Measurements from ENCODE around the gene GABRP. TPM values are rescaled to one million over a fixed set of nuclear protein-coding genes. Genes with fewer than 3 reads are reported as not detected.
A peak's percentile ranks its signal among the peaks of the same experiment; 100 is the strongest.
"Not testable (repeated sequence)": the region's sequence is repeated elsewhere in the genome, so short reads cannot be mapped to it uniquely, and the experiment has no call there.

GABRP gene
- total and polyA plus RNA-seq, 2 donors from 2014 or later: 3.4 to 33.1 TPM

DNA sequence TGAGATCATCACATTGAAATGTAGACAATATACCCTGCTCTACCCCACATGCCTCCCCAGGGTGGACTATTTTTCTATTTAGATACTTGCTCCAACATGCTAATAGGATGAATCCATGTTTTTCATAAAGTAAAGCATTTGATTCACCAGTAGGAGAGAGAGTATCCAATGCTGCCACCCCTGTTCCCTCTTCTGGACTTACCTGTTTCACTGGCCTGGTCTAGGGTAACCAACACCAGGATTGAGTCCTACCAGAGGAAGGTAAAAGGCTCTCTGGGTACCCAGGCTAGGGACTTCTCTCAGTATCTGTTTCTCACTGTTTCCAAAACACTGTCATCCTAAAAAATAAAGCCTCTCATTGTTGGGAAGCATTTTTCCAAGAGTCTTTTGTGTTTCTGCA is 30.2 kb upstream of the GABRP start:
- no peak overlapping the region for H3K27ac ChIP-seq (ENCODE audit: low read depth in 2 of 2, low read length in 2 of 2)
- H3K36me3 ChIP-seq (ENCODE audit: control insufficient read depth in 2 of 3, insufficient read depth in 3 of 3, low read length in 3 of 3): no peaks in the 10 kb centered on the region
- no peak overlapping the region for H3K4me3 ChIP-seq (ENCODE audit: low read length in 3 of 3)
- H3K9ac ChIP-seq (ENCODE audit: low read length in 3 of 3): no peak overlapping the region
- FAIRE-seq (no peak), DNase-seq (no peak)
- no peaks in the 10 kb centered on the region for H3K27me3 ChIP-seq (ENCODE audit: control insufficient read depth, insufficient read depth, low read length)
- intact Hi-C loops (cut with DNase I): no loop called here
- no peaks in the 10 kb centered on the region for H3K9me3 ChIP-seq (ENCODE audit: control insufficient read depth in 2 of 3, insufficient read depth in 1 of 3, low read length in 3 of 3)
- TF ChIP-seq, protein P1, sequence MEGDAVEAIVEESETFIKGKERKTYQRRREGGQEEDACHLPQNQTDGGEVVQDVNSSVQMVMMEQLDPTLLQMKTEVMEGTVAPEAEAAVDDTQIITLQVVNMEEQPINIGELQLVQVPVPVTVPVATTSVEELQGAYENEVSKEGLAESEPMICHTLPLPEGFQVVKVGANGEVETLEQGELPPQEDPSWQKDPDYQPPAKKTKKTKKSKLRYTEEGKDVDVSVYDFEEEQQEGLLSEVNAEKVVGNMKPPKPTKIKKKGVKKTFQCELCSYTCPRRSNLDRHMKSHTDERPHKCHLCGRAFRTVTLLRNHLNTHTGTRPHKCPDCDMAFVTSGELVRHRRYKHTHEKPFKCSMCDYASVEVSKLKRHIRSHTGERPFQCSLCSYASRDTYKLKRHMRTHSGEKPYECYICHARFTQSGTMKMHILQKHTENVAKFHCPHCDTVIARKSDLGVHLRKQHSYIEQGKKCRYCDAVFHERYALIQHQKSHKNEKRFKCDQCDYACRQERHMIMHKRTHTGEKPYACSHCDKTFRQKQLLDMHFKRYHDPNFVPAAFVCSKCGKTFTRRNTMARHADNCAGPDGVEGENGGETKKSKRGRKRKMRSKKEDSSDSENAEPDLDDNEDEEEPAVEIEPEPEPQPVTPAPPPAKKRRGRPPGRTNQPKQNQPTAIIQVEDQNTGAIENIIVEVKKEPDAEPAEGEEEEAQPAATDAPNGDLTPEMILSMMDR (IDR thresholded peaks at IDR 0.05; ENCODE audit: borderline replicate concordance, extremely low read depth, insufficient read depth): no peak
- peaks cover 0 to 34% (median 28%) of the 10 kb centered on the region in 3 donors for H3K4me1 ChIP-seq (ENCODE audit: control insufficient read depth in 2 of 3, insufficient read depth in 2 of 3, low read depth in 1 of 3, low read length in 3 of 3)

DNA sequence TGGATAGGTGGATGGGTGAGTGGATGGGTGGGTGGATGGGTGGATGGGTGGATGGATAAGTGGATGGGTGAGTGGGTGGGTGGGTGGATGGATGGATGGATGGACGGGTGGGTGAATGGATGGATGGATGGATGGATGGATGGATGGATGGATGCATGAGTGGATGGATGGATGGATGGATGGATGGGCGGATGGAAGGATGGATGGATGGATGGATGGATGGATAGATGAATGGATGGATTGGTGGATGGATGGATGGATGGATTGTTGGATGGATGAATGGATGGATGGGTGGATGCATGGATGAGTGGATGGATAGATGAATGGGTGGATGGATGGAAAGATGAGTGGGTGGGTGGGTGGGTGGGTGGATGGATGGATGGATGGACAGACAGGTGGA is 29.0 kb upstream of the GABRP start:
- H3K27ac ChIP-seq (ENCODE audit: low read depth in 2 of 2, low read length in 2 of 2); H3K4me3 ChIP-seq (ENCODE audit: low read length in 3 of 3); H3K36me3 ChIP-seq (ENCODE audit: control insufficient read depth in 2 of 3, insufficient read depth in 3 of 3, low read length in 3 of 3); intact Hi-C loops (cut with DNase I); H3K27me3 ChIP-seq (ENCODE audit: control insufficient read depth, insufficient read depth, low read length); DNase-seq; H3K9ac ChIP-seq (ENCODE audit: low read length in 3 of 3); H3K9me3 ChIP-seq (ENCODE audit: control insufficient read depth in 2 of 3, insufficient read depth in 1 of 3, low read length in 3 of 3); FAIRE-seq: not testable (repeated sequence)
- peaks cover 0 to 35% (median 32%) of the 10 kb centered on the region in 3 donors for H3K4me1 ChIP-seq (ENCODE audit: control insufficient read depth in 2 of 3, insufficient read depth in 2 of 3, low read depth in 1 of 3, low read length in 3 of 3)

DNA sequence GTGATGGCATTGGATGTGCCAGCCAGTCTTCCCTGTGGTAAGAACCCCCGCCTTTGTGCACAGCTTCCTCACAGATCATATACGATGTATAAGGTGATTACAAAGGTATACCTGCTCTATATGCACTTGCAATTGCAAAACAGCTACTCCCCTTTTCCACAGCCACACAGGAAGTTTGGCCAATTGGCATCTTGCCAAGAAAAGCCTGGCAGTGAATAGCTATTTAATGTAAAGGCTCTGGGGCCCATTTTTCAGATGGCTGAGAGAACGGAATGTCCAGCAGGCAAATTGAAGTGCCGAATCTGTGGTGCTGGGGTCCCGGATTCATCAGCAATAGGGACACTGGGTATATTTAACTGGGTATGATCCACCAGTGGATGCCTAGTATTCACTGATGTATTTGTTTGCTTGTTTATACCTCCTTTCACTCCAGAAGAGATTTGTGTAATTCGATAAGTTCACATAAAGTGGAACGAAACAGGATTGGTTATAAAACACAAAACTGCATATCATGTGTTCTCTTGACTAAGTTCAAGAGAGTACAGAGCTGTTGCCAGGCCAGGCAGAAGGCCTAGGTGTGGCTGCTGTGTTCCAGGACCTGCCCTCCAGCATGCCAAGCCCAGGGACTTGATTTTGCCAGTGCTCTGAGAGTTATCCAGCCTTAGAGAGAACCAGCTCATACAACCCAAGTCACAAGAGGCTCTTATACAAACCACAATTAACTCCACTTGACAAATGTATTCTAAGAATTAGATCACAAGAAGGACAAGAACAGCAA is 27.7 kb upstream of the GABRP start:
- Histone ChIP-seq H3K4me3 (ENCODE audit: low read length in 3 of 3) (no peak overlapping the region), H3K4me1 (ENCODE audit: control insufficient read depth in 2 of 3, insufficient read depth in 2 of 3, low read depth in 1 of 3, low read length in 3 of 3) (peaks cover 0 to 30% (median 28%) of the 10 kb centered on the region in 3 donors), H3K27ac (ENCODE audit: low read depth in 2 of 2, low read length in 2 of 2) (peak overlapping the region; percentile 64 to 84), H3K9me3 (ENCODE audit: control insufficient read depth in 2 of 3, insufficient read depth in 1 of 3, low read length in 3 of 3) (no peaks in the 10 kb centered on the region), H3K9ac (ENCODE audit: low read length in 3 of 3) (no peak overlapping the region), H3K27me3 (ENCODE audit: control insufficient read depth, insufficient read depth, low read length) (no peaks in the 10 kb centered on the region), H3K36me3 (ENCODE audit: control insufficient read depth in 2 of 3, insufficient read depth in 3 of 3, low read length in 3 of 3) (no peaks in the 10 kb centered on the region)
- TF ChIP-seq, protein P1 (IDR thresholded peaks at IDR 0.05; ENCODE audit: borderline replicate concordance, extremely low read depth, insufficient read depth): no peak
- FAIRE-seq (no peak), DNase-seq (peak in 3 of 5 donors; percentile 44 to 83 (median 49))
- intact Hi-C loops (cut with DNase I): no loop called here

DNA sequence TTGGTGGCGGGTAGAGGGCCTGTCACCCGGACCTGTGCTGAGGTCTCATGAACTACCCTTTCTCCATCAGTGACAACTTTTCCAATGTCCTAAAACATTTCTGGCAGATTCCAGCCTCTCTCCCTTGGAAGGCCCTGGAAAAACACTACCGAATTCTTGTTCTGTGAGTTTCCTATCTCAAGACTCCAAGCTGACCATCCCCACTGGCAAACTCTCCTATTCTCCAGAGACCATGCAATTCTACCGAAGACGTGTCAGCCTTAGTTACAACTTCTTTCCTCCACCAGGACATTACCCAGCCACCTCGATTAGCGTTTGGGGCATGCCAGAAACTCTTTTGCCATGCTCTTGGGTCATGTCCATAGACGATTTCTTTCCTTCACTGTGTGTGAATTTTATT is 26.8 kb upstream of the GABRP start:
- Histone ChIP-seq H3K36me3 (ENCODE audit: control insufficient read depth in 2 of 3, insufficient read depth in 3 of 3, low read length in 3 of 3) (no peaks in the 10 kb centered on the region), H3K4me3 (ENCODE audit: low read length in 3 of 3) (no peak overlapping the region), H3K9me3 (ENCODE audit: control insufficient read depth in 2 of 3, insufficient read depth in 1 of 3, low read length in 3 of 3) (no peaks in the 10 kb centered on the region), H3K9ac (ENCODE audit: low read length in 3 of 3) (no peak overlapping the region), H3K27me3 (ENCODE audit: control insufficient read depth, insufficient read depth, low read length) (no peaks in the 10 kb centered on the region), H3K27ac (ENCODE audit: low read depth in 2 of 2, low read length in 2 of 2) (peak overlapping the region; percentile 64 to 84), H3K4me1 (ENCODE audit: control insufficient read depth in 2 of 3, insufficient read depth in 2 of 3, low read depth in 1 of 3, low read length in 3 of 3) (peaks cover 0 to 30% (median 28%) of the 10 kb centered on the region in 3 donors)
- TF ChIP-seq, protein P1 (IDR thresholded peaks at IDR 0.05; ENCODE audit: borderline replicate concordance, extremely low read depth, insufficient read depth): no peak
- FAIRE-seq (no peak), DNase-seq (no peak)
- intact Hi-C loops (cut with DNase I): no loop called here

All from kidney (tissue), 14 donors.